Thyroid gland (tissue), 4 donors: ENCODE measurements around the gene TMC6. TPM values are rescaled to one million over a fixed set of nuclear protein-coding genes. Genes with fewer than 3 reads are reported as not detected.
"Not testable (repeated sequence)": the region's sequence is repeated elsewhere in the genome, so short reads cannot be mapped to it uniquely, and the experiment has no call there.

ENCODE experiments used
- DNase-seq, 2 donors: peaks; one replicate each; pipeline ENCODE4 v3.0.0-alpha.2; 2019
- H3K27ac ChIP-seq, 3 donors: fragments of 200-600 bp; sonication (generic); 1 replicate in 2 of 3; 2 replicates in 1 of 3; pipeline ENCODE4 v1.5.1; 2016 to 2019; ENCODE audit warnings: mild to moderate bottlenecking in 1 of 3, moderate library complexity in 1 of 3
- H3K27me3 ChIP-seq: fragments of 200-600 bp; sonication (generic); one replicate; pipeline ENCODE4 v1.5.1; 2019
- H3K36me3 ChIP-seq, 2 donors: fragments of 200-600 bp; sonication (generic); one replicate each; pipeline ENCODE4 v1.5.1; 2016 to 2019
- H3K4me1 ChIP-seq, 2 donors: fragments of 200-600 bp; sonication (generic); one replicate each; pipeline ENCODE4 v1.5.1; 2017 to 2019
- H3K4me3 ChIP-seq, 3 donors: fragments of 200-600 bp; sonication (generic); replicated peaks in 1 of 3; 1 replicate in 2 of 3; 2 replicates in 1 of 3; pipeline ENCODE4 v1.5.1; 2016; ENCODE audit warnings: mild to moderate bottlenecking in 1 of 3
- H3K9me3 ChIP-seq: fragments of 200-600 bp; sonication (generic); one replicate; pipeline ENCODE4 v1.5.1; 2017
- POLR2A ChIP-seq, 2 donors: fragments of 450-650 bp; IDR thresholded peaks; one replicate each; pipeline ENCODE4 v1.6.1; 2017; ENCODE audit warnings: antibody characterized with exemption in 2 of 2, mild to moderate bottlenecking in 2 of 2, moderate library complexity in 1 of 2
- WGBS, 2 donors: methylation state at CpG; one replicate each; pipeline ENCODE4 v1.1.5; 2017; 5-methylcytosine and 5-hydroxymethylcytosine counted together
- intact Hi-C: fragments of 100-400 bp; cut with DNase I; formaldehyde crosslinking; loops from one replicate; pipeline ENCODE4 v1.15.1; 2023
- total RNA-seq, 4 donors: library from RNA; depleted of rRNA; stranded (reverse); fragments of >200 nt; gene quantifications; one replicate each; pipeline ENCODE4 v1.2.3, GENCODE V29; 2016
- TF ChIP-seq, protein P1 (sequence below), 6 experiments: fragments of 200-600 bp in 3 of 6; fragments of 450-650 bp in 3 of 6; sonication (generic) in 3 of 6; IDR thresholded peaks; one replicate each; pipeline ENCODE4 v1.5.1; 2016 to 2019; ENCODE audit warnings: antibody characterized with exemption in 6 of 6, mild to moderate bottlenecking in 2 of 6, inconsistent platforms in 1 of 6, moderate library complexity in 1 of 6

The TMC6 gene
- total RNA-seq, 4 donors from 2014 or later = 10.0 to 22.8 (median 20.4) TPM

DNA sequence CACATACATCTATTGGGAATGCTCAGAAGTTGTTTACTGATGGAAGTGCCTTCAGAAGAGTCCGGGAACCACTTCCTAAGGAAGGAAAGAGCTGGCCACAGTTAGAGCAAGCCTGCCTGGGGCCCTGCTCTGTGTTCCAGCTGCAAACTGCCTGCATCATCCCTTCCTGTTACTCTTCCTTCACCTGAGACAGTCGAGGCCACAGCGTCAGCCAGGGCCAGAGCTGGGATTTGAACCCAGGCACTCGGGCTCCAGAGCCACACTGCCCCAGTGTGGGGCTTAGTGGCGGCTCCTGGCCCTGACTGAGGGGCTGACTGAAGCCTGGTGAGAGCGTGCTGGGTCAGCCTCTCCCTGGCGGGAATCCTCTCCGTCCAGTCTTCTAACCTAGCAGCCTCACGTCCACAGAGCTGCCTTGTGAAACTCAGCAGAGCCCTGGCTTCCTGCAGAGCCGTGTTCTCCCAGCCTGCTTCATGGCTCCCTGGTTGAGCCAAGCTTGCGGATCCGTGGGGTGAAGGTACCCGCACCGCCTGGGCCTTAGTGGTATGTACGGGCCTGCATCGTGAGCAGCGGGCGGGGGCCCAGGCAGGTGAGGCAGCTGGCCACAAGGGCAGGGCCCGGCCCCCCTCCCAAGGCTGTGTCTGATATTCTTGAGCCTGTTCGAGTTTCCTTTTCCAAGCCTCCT is 13.0 kb upstream of the TMC6 start:
- Histone ChIP-seq H3K27me3 (no peaks in the 10 kb centered on the region), H3K4me3 (no peak overlapping the region), H3K27ac (peak overlapping the region in 1 of 3 donors; percentile 39), H3K9me3 (no peaks in the 10 kb centered on the region), H3K36me3 (no peaks in the 10 kb centered on the region), H3K4me1 (peaks cover 26 to 44% of the 10 kb centered on the region in 2 donors)
- no peak for DNase-seq
- intact Hi-C loops = no loop called here
- 67 to 80% methylated on average over 5 to 14 of the region's 20 CpGs for WGBS, 2 donors
- no peak for TF ChIP-seq POLR2A (IDR thresholded peaks at IDR 0.05)
- TF ChIP-seq, protein P1, sequence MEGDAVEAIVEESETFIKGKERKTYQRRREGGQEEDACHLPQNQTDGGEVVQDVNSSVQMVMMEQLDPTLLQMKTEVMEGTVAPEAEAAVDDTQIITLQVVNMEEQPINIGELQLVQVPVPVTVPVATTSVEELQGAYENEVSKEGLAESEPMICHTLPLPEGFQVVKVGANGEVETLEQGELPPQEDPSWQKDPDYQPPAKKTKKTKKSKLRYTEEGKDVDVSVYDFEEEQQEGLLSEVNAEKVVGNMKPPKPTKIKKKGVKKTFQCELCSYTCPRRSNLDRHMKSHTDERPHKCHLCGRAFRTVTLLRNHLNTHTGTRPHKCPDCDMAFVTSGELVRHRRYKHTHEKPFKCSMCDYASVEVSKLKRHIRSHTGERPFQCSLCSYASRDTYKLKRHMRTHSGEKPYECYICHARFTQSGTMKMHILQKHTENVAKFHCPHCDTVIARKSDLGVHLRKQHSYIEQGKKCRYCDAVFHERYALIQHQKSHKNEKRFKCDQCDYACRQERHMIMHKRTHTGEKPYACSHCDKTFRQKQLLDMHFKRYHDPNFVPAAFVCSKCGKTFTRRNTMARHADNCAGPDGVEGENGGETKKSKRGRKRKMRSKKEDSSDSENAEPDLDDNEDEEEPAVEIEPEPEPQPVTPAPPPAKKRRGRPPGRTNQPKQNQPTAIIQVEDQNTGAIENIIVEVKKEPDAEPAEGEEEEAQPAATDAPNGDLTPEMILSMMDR (IDR thresholded peaks at IDR 0.05) = no peak

DNA sequence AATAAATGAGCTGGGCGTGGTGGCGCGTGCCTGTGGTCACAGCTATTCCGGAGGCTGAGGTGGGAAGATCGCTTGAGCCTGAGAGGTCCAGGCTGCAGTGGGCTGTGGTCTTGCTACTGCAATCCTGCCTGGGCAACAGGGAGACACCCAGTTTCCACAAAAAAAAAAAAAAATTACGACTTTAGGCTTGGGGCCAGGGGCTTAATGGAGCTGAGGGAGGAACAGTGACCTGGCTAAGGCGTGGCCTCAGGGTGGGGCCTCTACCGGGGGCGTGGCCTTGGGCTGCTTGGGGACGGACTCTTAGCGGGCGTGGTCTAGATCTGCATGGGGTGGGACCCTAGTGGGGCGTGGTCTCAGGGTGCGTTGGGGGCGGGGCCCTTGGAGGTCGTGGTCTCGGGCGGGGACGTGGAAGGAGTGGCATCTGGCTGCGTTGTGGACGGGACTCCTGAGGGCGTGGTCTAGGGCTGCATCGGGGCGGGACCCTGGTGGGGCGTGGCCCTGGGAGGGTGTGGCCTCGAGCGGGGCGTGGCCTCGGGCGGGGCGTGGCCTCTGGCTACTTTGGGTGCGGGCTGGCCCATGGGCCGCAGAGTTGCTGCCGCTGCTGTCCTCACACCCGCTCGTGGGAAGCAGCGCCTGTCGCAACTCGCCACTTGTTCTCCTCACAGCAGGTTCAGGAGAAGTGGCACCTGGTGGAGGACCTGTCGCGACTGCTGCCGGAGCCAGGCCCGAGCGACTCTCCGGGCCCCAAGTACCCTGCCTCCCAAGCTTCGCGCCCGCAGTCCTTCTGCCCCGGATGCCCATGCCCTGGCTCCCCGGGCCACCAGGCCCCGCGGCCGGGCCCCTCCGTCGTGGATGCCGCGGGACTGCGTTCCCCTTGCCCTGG is 11.9 kb upstream of the TMC6 start:
- H3K4me1 ChIP-seq = peaks cover 25 to 43% of the 10 kb centered on the region in 2 donors
- peak; percentile 73 to 79 for DNase-seq
- no peaks in the 10 kb centered on the region for H3K9me3 ChIP-seq
- 36 to 38% methylated on average over 25 to 34 of the region's 58 CpGs for WGBS, 2 donors
- intact Hi-C loops = no loop called here
- H3K36me3 ChIP-seq = no peaks in the 10 kb centered on the region
- H3K4me3 ChIP-seq = no peak overlapping the region
- no peaks in the 10 kb centered on the region for H3K27me3 ChIP-seq
- H3K27ac ChIP-seq = peak overlapping the region in 1 of 3 donors; percentile 39
- peak in 1 of 2 donors; percentile 57 for TF ChIP-seq POLR2A (IDR thresholded peaks at IDR 0.05)
- TF ChIP-seq, protein P1 (IDR thresholded peaks at IDR 0.05) = no peak

DNA sequence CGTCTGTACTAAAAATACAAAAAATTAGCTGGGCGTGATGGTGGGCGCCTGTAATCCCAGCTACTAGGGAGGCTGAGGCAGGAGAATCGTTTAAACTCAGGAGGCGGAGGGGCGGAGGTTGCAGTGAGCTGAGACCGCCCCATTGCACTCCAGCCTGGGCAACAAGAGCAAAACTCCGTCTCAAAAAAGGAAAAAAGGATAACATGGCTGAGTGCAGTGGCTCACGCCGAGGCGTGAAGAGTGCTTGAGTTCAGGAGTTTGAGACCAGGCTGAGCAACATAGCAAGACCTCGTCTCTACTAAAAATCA is 11.3 kb upstream of the TMC6 start:
- peaks cover 19 to 37% of the 10 kb centered on the region in 2 donors for H3K4me1 ChIP-seq
- DNase-seq, intact Hi-C loops, H3K36me3 ChIP-seq, H3K9me3 ChIP-seq, H3K27me3 ChIP-seq, H3K4me3 ChIP-seq, H3K27ac ChIP-seq: not testable (repeated sequence)
- WGBS, 2 donors = 82 to 85% methylated on average over 12 of the region's 12 CpGs

DNA sequence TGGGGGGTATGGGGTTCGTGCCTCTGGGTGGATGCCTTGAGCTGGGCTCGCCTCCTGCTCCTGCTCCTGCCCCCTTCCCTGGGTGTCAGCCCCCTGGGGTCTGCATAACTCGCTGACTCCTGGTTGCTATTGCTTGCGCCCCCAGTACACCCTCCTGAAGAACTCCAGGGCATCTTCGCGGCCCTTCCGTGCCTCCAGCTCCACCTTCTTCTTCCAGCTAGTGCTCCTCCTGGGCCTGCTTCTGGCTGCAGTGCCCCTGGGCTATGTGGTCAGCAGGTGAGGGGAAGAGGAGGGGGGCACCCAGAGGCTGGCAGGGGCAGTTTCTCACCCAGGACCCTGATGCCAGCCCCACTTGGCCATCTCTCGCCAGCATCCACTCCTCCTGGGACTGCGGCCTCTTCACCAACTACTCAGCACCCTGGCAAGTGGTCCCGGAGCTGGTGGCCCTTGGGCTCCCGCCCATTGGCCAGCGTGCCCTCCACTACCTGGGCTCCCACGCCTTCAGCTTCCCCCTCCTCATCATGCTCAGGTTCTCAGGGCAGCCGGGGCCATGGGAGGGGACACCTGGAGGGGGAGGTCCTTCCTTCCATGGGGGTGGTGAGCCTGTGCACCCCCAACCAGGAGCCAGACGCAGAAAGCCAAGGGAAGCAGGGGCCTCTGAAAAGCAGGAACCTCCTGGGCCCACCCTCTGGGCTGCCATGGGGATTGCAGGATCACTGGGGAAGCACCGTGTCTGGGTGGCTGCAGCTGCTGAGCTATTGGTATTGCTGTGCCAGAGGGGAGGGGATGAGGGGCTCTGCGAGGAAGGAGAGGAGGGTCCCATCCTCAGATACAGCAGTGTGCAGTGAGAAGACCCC is 9.9 kb upstream of the TMC6 start:
- no peak for DNase-seq

More for the DNA sequence above, 9.9 kb upstream of the TMC6 start:
- Histone ChIP-seq H3K36me3 (no peaks in the 10 kb centered on the region), H3K27me3 (no peaks in the 10 kb centered on the region), H3K27ac (no peak overlapping the region), H3K9me3 (no peaks in the 10 kb centered on the region), H3K4me3 (no peak overlapping the region), H3K4me1 (peaks cover 6 to 24% of the 10 kb centered on the region in 2 donors)
- TF ChIP-seq POLR2A (IDR thresholded peaks at IDR 0.05) = no peak
- TF ChIP-seq, protein P1 (IDR thresholded peaks at IDR 0.05) = no peak
- 81 to 85% methylated on average over 15 to 17 of the region's 17 CpGs for WGBS, 2 donors
- intact Hi-C loops = no loop called here
